Right lobe of liver (tissue), 6 donors: ENCODE measurements around the gene ITPKB. TPM values are rescaled to one million over a fixed set of nuclear protein-coding genes. Genes with fewer than 3 reads are reported as not detected.
A peak's percentile ranks its signal among the peaks of the same experiment; 100 is the strongest.

Source experiments
- ATAC-seq, 4 donors: fragments of 200-7000 bp; cut with Tn5 transposase; one replicate each; pipeline ENCODE4 v1.9.1; 2020; ENCODE audit warnings: mild to moderate bottlenecking in 4 of 4, moderate library complexity in 4 of 4
- DNase-seq, 3 donors: peaks; one replicate each; pipeline ENCODE4 v3.0.0-alpha.2; 2020
- H3K27ac ChIP-seq, 3 donors: fragments of 200-600 bp; one replicate each; pipeline ENCODE4 v1.8.0; 2022
- H3K27me3 ChIP-seq, 2 donors: fragments of 200-600 bp; one replicate each; pipeline ENCODE4 v1.8.0; 2022
- H3K36me3 ChIP-seq, 4 donors: fragments of 200-600 bp; sonication (generic) in 1 of 4; one replicate each; pipeline versions ENCODE4 v1.5.1 to v1.8.0; 2017 to 2022; ENCODE audit warnings: control low read depth in 1 of 4
- H3K4me1 ChIP-seq, 4 donors: fragments of 200-600 bp; sonication (generic) in 1 of 4; one replicate each; pipeline versions ENCODE4 v1.5.1 to v1.8.0; 2017 to 2022; ENCODE audit warnings: control low read depth in 1 of 4
- H3K4me3 ChIP-seq, 3 donors: fragments of 200-600 bp; one replicate each; pipeline ENCODE4 v1.8.0; 2022
- H3K9me3 ChIP-seq, 4 donors: fragments of 200-600 bp; sonication (generic) in 1 of 4; one replicate each; pipeline versions ENCODE4 v1.5.1 to v1.8.0; 2017 to 2022; ENCODE audit warnings: control low read depth in 1 of 4
- CTCF ChIP-seq, 4 donors: fragments of 200-600 bp in 3 of 4; fragments of 450-650 bp in 1 of 4; IDR thresholded peaks; one replicate each; pipeline versions ENCODE4 v1.5.1 to v1.8.0; 2016 to 2022; ENCODE audit warnings: antibody characterized with exemption in 4 of 4, mild to moderate bottlenecking in 2 of 4
- POLR2A ChIP-seq: fragments of 450-650 bp; IDR thresholded peaks from one replicate; pipeline ENCODE4 v1.6.1; 2017; ENCODE audit warnings: antibody characterized with exemption, mild to moderate bottlenecking
- WGBS: methylation state at CpG from one replicate; pipeline ENCODE4 v1.1.6; 2018; ENCODE audit warnings: low coverage, low lambda C conversion rate; ENCODE audit not compliant: insufficient coverage; ENCODE audit errors: missing lambda C conversion rate; 5-methylcytosine and 5-hydroxymethylcytosine counted together
- intact Hi-C, 2 donors: fragments of 100-400 bp; cut with DNase I; formaldehyde crosslinking; loops; one replicate each; pipeline versions ENCODE4 v1.11.2 to v1.14.1; 2022
- total RNA-seq, 6 experiments: library from RNA; depleted of rRNA in 2 of 6; stranded (reverse); fragments of >200 nt in 2 of 6; fragmentation: NEBNext Ultra II Directional in 3 of 6; extraction: Animal tissue kit (Norgen Biotek cat#: 25700) in 3 of 6; gene quantifications; one replicate each; pipeline versions ENCODE4 v1.1.0 to v1.2.4, GENCODE V29; 2016 to 2023
- donor health status: DM: no; HTN: yes; CAD: no.
- donor health status: DM: no; HTN: no; CAD: no.
- donor health status: DM: no; HTN: no; CAD: no.
- donor health status: DM: no; HTN: yes; CAD: no.
- donor health status: DM: no; HTN: yes; CAD: no.

The ITPKB gene
- total RNA-seq, 6 experiments from 2014 or later = 2.1 to 4.1 (median 3.4) TPM

- intact Hi-C loops = no loop called here
- peaks cover 0 to 5% (median 0%) of the 10 kb centered on the region in 4 donors for H3K9me3 ChIP-seq
- no peaks in the 10 kb centered on the region for H3K27me3 ChIP-seq
- ATAC-seq (no peak), DNase-seq (no peak)
- no peak for TF ChIP-seq CTCF (IDR thresholded peaks at IDR 0.05)
- TF ChIP-seq POLR2A = no peak
- H3K4me1 ChIP-seq = peaks cover 0 to 17% (median 4%) of the 10 kb centered on the region in 4 donors
- no peak overlapping the region for H3K4me3 ChIP-seq
- no peak overlapping the region for H3K27ac ChIP-seq
- no peaks in the 10 kb centered on the region for H3K36me3 ChIP-seq
Measured at GRCh38 chr1:226743259-226743658, 4.2 kb upstream of the ITPKB start.

GRCh38 chr1:226741009-226741408 is 1.9 kb upstream of the ITPKB start:
- TF ChIP-seq POLR2A (no peak), CTCF (IDR thresholded peaks at IDR 0.05) (no peak)
- WGBS = 75% methylated on average over 2 of the region's 3 CpGs
- Histone ChIP-seq H3K9me3 (peaks cover 0 to 5% (median 0%) of the 10 kb centered on the region in 4 donors), H3K27ac (no peak overlapping the region), H3K4me1 (peaks cover 0 to 35% (median 8%) of the 10 kb centered on the region in 4 donors), H3K27me3 (no peaks in the 10 kb centered on the region), H3K36me3 (no peaks in the 10 kb centered on the region), H3K4me3 (no peak overlapping the region)
- intact Hi-C loops = no loop called here
- DNase-seq (no peak), ATAC-seq (no peak)

- H3K27me3 ChIP-seq = no peaks in the 10 kb centered on the region
- ATAC-seq (no peak), DNase-seq (no peak)
- no peak for TF ChIP-seq POLR2A
- no peak for TF ChIP-seq CTCF (IDR thresholded peaks at IDR 0.05)
- H3K4me3 ChIP-seq = peak overlapping the region in 1 of 3 donors; percentile 64
- intact Hi-C loops = no loop called here
- no peaks in the 10 kb centered on the region for H3K36me3 ChIP-seq
- 27% methylated on average over 3 of the region's 3 CpGs for WGBS
- H3K9me3 ChIP-seq = peaks cover 0 to 5% (median 0%) of the 10 kb centered on the region in 4 donors
- H3K27ac ChIP-seq = peak overlapping the region in 1 of 3 donors; percentile 34
- H3K4me1 ChIP-seq = peaks cover 0 to 35% (median 8%) of the 10 kb centered on the region in 4 donors
Measured at GRCh38 chr1:226739696-226740065, 599 bp upstream of the ITPKB start.

GRCh38 chr1:226738421-226738994 is 574 bp downstream of the ITPKB start:
- under 1% methylated on average over 32 of the region's 52 CpGs for whole genome bisulfite sequencing
- TF ChIP-seq CTCF (IDR thresholded peaks at IDR 0.05) (no peak), POLR2A (no peak)
- peak; percentile 38 to 46 (median 41) for ATAC-seq
- peak in 2 of 3 donors; percentile 46 to 65 for DNase-seq
- no peaks in the 10 kb centered on the region for H3K27me3 ChIP-seq
- intact Hi-C loops = no loop called here
- H3K4me1 ChIP-seq = peaks cover 0 to 35% (median 8%) of the 10 kb centered on the region in 4 donors
- no peaks in the 10 kb centered on the region for H3K36me3 ChIP-seq
- H3K4me3 ChIP-seq = peak overlapping the region; percentile 44 to 64 (median 51)
- H3K27ac ChIP-seq = peak overlapping the region; percentile 62 to 83 (median 69)
- H3K9me3 ChIP-seq = peaks cover 0 to 1% (median 0%) of the 10 kb centered on the region in 4 donors
